EL (cell line): ENCODE data around the gene ENPP3.
"Not testable (repeated sequence)": the region's sequence is repeated elsewhere in the genome, so short reads cannot be mapped to it uniquely, and the experiment has no call there.

Experiments used
- DNase-seq: peaks from one replicate; pipeline ENCODE4 v3.0.0-alpha.2; 2016

The ENPP3 gene

GRCh38 chr6:131739136-131739535 lies 102.0 kb downstream of the ENPP3 start:
- no peak for DNase-seq

GRCh38 chr6:131740161-131740560 lies 103.1 kb downstream of the ENPP3 start:
- peak; percentile 84 for DNase-seq

GRCh38 chr6:131741688-131742393 lies 104.7 kb downstream of the ENPP3 start:
- DNase-seq: no peak

GRCh38 chr6:131744432-131745287 lies 107.6 kb downstream of the ENPP3 start:
- DNase-seq: no peak

GRCh38 chr6:131745476-131745875 lies 108.4 kb downstream of the ENPP3 start:
- no peak for DNase-seq

- DNase-seq: no peak
Observed at GRCh38 chr6:131747821-131748353, 110.8 kb downstream of the ENPP3 start.

GRCh38 chr6:131749023-131749422 lies 111.9 kb downstream of the ENPP3 start:
- no peak for DNase-seq

GRCh38 chr6:131751012-131751715 lies 114.1 kb downstream of the ENPP3 start:
- not testable (repeated sequence) for DNase-seq

GRCh38 chr6:131754088-131754487 lies 117.0 kb downstream of the ENPP3 start:
- peak; percentile 72 for DNase-seq

- DNase-seq: peak; percentile 61
Observed at GRCh38 chr6:131754715-131755567, 117.8 kb downstream of the ENPP3 start.

GRCh38 chr6:131755597-131755996 lies 118.5 kb downstream of the ENPP3 start:
- DNase-seq: peak; percentile 97

- DNase-seq: peak; percentile 58
Observed at GRCh38 chr6:131756039-131756438, 118.9 kb downstream of the ENPP3 start.

- no peak for DNase-seq
Observed at GRCh38 chr6:131758920-131759319, 121.8 kb downstream of the ENPP3 start.

GRCh38 chr6:131761060-131761761 lies 124.1 kb downstream of the ENPP3 start:
- DNase-seq: peak; percentile 69

GRCh38 chr6:131761762-131762067 lies 124.6 kb downstream of the ENPP3 start:
- DNase-seq: no peak

- DNase-seq: peak; percentile 22
Observed at GRCh38 chr6:131762984-131763383, 125.9 kb downstream of the ENPP3 start.

GRCh38 chr6:131763749-131764148 lies 126.6 kb downstream of the ENPP3 start:
- DNase-seq: no peak

GRCh38 chr6:131764350-131764749 lies 127.2 kb downstream of the ENPP3 start:
- DNase-seq: no peak

GRCh38 chr6:131765081-131765803 lies 128.1 kb downstream of the ENPP3 start:
- DNase-seq: peak; percentile 88

- no peak for DNase-seq
Observed at GRCh38 chr6:131765804-131766135, 128.7 kb downstream of the ENPP3 start.

GRCh38 chr6:131766631-131767030 lies 129.5 kb downstream of the ENPP3 start:
- no peak for DNase-seq
